Measurements from ENCODE around the gene PHLDB2.

DNA sequence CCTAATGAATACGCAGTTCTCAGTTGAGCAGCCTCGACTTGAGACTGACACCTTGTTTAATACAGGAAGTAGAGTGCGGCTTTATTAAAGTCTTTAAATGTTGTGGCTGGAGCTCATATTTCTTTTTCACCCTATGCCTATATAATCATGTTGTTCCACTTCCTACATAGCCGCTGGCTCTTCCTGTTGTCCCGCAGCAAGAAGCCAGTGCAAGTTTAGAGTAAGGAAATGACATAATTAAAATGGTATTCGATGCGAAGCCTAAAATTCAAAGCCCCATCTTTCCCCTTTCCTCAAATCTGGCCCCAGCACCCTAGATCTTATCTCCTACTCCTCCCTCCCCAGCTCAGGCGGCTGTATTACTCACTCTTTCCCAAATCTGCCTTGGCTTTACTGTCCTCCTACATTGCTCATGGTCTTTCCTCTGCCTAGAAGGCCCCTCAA, 7.5 kb upstream of the PHLDB2 start:
- TF ChIP-seq, protein P1, sequence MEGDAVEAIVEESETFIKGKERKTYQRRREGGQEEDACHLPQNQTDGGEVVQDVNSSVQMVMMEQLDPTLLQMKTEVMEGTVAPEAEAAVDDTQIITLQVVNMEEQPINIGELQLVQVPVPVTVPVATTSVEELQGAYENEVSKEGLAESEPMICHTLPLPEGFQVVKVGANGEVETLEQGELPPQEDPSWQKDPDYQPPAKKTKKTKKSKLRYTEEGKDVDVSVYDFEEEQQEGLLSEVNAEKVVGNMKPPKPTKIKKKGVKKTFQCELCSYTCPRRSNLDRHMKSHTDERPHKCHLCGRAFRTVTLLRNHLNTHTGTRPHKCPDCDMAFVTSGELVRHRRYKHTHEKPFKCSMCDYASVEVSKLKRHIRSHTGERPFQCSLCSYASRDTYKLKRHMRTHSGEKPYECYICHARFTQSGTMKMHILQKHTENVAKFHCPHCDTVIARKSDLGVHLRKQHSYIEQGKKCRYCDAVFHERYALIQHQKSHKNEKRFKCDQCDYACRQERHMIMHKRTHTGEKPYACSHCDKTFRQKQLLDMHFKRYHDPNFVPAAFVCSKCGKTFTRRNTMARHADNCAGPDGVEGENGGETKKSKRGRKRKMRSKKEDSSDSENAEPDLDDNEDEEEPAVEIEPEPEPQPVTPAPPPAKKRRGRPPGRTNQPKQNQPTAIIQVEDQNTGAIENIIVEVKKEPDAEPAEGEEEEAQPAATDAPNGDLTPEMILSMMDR (IDR thresholded peaks at IDR 0.05), result no peak
- TF ChIP-seq POLR2A (IDR thresholded peaks at IDR 0.05), result no peak

All from breast epithelium (tissue), 3 donors.